B cell (primary cell): ENCODE measurements around the gene TBC1D17. TPM values are rescaled to one million over a fixed set of nuclear protein-coding genes. Genes with fewer than 3 reads are reported as not detected.
A peak's percentile ranks its signal among the peaks of the same experiment; 100 is the strongest.

ENCODE experiments used
- ATAC-seq: fragments of 200-7000 bp; cut with Tn5 transposase; one replicate; pipeline ENCODE4 v1.10.0; 2021; ENCODE audit warnings: low read depth, mild to moderate bottlenecking, moderate number of reproducible peaks, moderate library complexity
- CTCF ChIA-PET: fragments of 350-600 bp; sonication (Branson Sonifier 250); formaldehyde crosslinking; loops from one replicate; lab custom pipeline; 2021; ENCODE audit warnings: antibody characterized with exemption, inconsistent platforms; lab: Charles Lee
- POLR2A ChIA-PET: fragments of 350-600 bp; sonication (Branson Sonifier 250); formaldehyde crosslinking; loops from one replicate; lab custom pipeline; 2021; ENCODE audit warnings: antibody characterized with exemption; lab: Charles Lee
- DNase-seq: peaks from one replicate; pipeline ENCODE4 v3.0.0; 2013
- H2AFZ ChIP-seq: 2 replicates; pipeline ENCODE4 v1.6.1; 2012; ENCODE audit warnings: mild to moderate bottlenecking, low read depth, low read length; ENCODE audit not compliant: insufficient read depth, poor library complexity, severe bottlenecking
- H3K27ac ChIP-seq, 2 donors: 1 replicate in 1 of 2; 2 replicates in 1 of 2; pipeline ENCODE4 v1.5.1; 2012 to 2013; ENCODE audit warnings: low read length in 2 of 2, mild to moderate bottlenecking in 2 of 2, moderate library complexity in 1 of 2
- H3K27me3 ChIP-seq, 4 experiments: fragments of 200-600 bp in 1 of 4; sonication (generic) in 1 of 4; replicated peaks in 1 of 4; 1 replicate in 2 of 4; 2 replicates in 2 of 4; pipeline versions ENCODE4 v1.6.1 to v1.7.0; 2013 to 2016; ENCODE audit warnings: low read length in 3 of 4, mild to moderate bottlenecking in 2 of 4, mixed read lengths in 1 of 4, moderate library complexity in 1 of 4; ENCODE audit not compliant: insufficient read depth in 4 of 4, control insufficient read depth in 3 of 4; ENCODE audit errors: control extremely low read depth in 1 of 4
- H3K36me3 ChIP-seq, 2 experiments: replicated peaks in 1 of 2; 1 replicate in 1 of 2; 2 replicates in 1 of 2; pipeline versions ENCODE4 v1.6.1 to v1.7.1; 2013; ENCODE audit warnings: low read length in 1 of 2; ENCODE audit not compliant: insufficient read depth in 2 of 2, control insufficient read depth in 1 of 2; ENCODE audit errors: control extremely low read depth in 1 of 2, extremely low read depth in 1 of 2
- H3K4me1 ChIP-seq, 2 donors: fragments of 200-600 bp in 1 of 2; sonication (generic) in 1 of 2; 1 replicate in 1 of 2; 2 replicates in 1 of 2; pipeline versions ENCODE4 v1.5.1 to v1.6.1; 2013 to 2017; ENCODE audit warnings: low read length in 2 of 2; ENCODE audit not compliant: control insufficient read depth in 2 of 2, insufficient read depth in 2 of 2
- H3K4me2 ChIP-seq: replicated peaks from 2 replicates; pipeline ENCODE3; 2012; ENCODE audit warnings: mild to moderate bottlenecking, low read depth, low read length; ENCODE audit not compliant: poor library complexity, severe bottlenecking
- H3K4me3 ChIP-seq, 5 experiments: fragments of 200-600 bp in 1 of 5; sonication (generic) in 1 of 5; 1 replicate in 3 of 5; 2 replicates in 2 of 5; pipeline versions ENCODE4 v1.5.1 to v1.7.0; 2011 to 2016; ENCODE audit warnings: low read length in 4 of 5, mild to moderate bottlenecking in 4 of 5, low read depth in 2 of 5, control low read depth in 1 of 5, moderate library complexity in 1 of 5; ENCODE audit not compliant: insufficient read depth in 1 of 5; ENCODE audit errors: control extremely low read depth in 1 of 5, extremely low read depth in 1 of 5
- H3K79me2 ChIP-seq: fragments of 200-600 bp; sonication (generic); one replicate; pipeline ENCODE4 v1.6.0; 2016; ENCODE audit warnings: low read length; ENCODE audit not compliant: control insufficient read depth, insufficient read depth
- H3K9ac ChIP-seq: fragments of 200-600 bp; sonication (generic); 2 replicates; pipeline ENCODE4 v1.6.1; 2017; ENCODE audit warnings: mild to moderate bottlenecking, low read length, moderate library complexity
- H3K9me3 ChIP-seq, 3 donors: one replicate each; pipeline versions ENCODE4 v1.6.1 to v1.7.1; 2013; ENCODE audit warnings: low read length in 2 of 3; ENCODE audit not compliant: control insufficient read depth in 2 of 3, insufficient read depth in 1 of 3; ENCODE audit errors: control extremely low read depth in 1 of 3
- H4K20me1 ChIP-seq: 2 replicates; pipeline ENCODE4 v1.6.0; 2012; ENCODE audit warnings: mild to moderate bottlenecking, low read length; ENCODE audit not compliant: insufficient read depth, control insufficient read depth, poor library complexity, severe bottlenecking
- H3K27ac Mint-ChIP-seq: one replicate; pipeline ENCODE4 v1.8.0; 2021; ENCODE audit warnings: mixed read lengths
- H3K27me3 Mint-ChIP-seq: one replicate; pipeline ENCODE4 v1.8.0; 2021; ENCODE audit warnings: mixed read lengths
- H3K4me1 Mint-ChIP-seq: one replicate; pipeline ENCODE4 v1.8.0; 2021; ENCODE audit warnings: mixed read lengths
- H3K4me3 Mint-ChIP-seq: one replicate; pipeline ENCODE4 v1.8.0; 2021; ENCODE audit warnings: mixed read lengths
- H3K9me3 Mint-ChIP-seq: one replicate; pipeline ENCODE4 v1.8.0; 2022; ENCODE audit warnings: mixed read lengths; ENCODE audit not compliant: insufficient read depth
- EZH2 ChIP-seq: IDR thresholded peaks from 2 replicates; pipeline ENCODE4 v1.6.1; 2012; ENCODE audit warnings: borderline replicate concordance, low read depth, mild to moderate bottlenecking, moderate library complexity, low read length; ENCODE audit not compliant: insufficient read depth, poor library complexity, severe bottlenecking
- WGBS: methylation state at CpG from one replicate; pipeline ENCODE4 v1.1.5; 2013; ENCODE audit warnings: missing lambda C conversion rate; ENCODE audit not compliant: insufficient coverage; 5-methylcytosine and 5-hydroxymethylcytosine counted together
- intact Hi-C: fragments of 100-400 bp; cut with micrococcal nuclease; formaldehyde crosslinking; loops from one replicate; pipeline ENCODE4 v1.10.0; 2022
- polyA plus RNA-seq: library from polyadenylated mRNA; depleted of rRNA; stranded (reverse); fragments of >200 nt; gene quantifications from 2 replicates; pipeline ENCODE4 v1.2.3, GENCODE V29; 2012
- total RNA-seq, 2 donors: library from RNA; stranded (reverse); fragments of 120-200 nt in 1 of 2; gene quantifications; 1 replicate in 1 of 2; 2 replicates in 1 of 2; pipeline versions ENCODE4 v1.2.3 to v1.2.4, GENCODE V29; 2013 to 2022
- TF ChIP-seq, protein P1 (sequence below): fragments of 200-600 bp; IDR thresholded peaks from one replicate; pipeline ENCODE4 v1.8.0; 2022; ENCODE audit warnings: antibody characterized with exemption, mild to moderate bottlenecking

Gene TBC1D17
- total and polyA plus RNA-seq, 2 donors (not counting 1 experiment from before 2014, with no cell fraction given): 85.7 to 98.7 TPM

DNA sequence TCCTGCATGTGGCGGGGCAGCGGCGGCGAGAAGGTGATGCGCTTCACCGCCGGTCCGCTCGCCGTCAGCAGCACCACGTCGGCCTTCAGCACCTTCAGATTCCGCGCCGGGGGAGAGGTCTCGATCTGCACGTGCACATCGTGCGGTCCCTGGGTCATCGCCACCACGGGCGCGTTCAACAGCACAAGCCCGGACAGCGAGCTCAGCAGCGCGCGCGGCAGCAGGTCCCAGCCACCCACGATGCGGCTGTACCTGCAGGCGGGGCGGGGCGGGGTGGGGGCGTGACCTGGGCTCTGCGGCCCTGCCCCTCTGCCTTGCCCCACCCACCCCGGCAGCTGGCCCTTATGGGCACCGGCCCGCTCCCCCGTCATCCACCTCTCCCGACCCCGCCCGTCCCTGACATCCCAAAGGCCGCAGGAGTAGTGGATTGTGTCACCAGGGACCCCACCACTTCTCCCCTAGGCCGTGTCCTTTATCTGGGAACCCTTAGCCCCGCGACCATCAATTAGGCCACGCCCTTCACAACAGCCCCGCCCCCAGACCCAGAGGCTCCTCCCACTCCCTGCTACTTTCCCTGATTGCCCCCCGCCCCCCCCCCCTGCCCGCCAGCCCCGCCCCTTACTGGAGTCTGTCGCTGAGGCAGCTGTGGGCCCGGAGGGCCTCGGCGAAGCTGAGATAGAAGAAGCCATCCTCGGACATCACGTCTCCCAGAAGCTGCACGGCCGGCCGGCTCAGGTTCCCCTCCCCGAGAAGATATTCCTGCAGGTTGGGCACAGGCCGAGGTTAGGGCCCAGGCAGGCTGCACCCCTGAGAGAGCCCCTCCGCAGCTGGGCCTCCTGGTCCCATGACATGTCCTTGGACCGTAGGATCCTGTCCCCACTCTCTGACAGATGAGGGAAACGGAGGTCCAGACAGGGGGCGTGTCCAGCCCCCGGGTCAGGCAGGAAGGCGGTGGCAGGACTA lies 13.1 kb downstream of the TBC1D17 start:
- ChIA-PET POLR2A (interaction anchor here (0.6 to 2.1 kb wide), 9 partner anchors 14 to 473 kb away, joined by 3 to 8 read pairs (median 3); partner anchors contain the start of genes ATF5 and NUP62), CTCF (interaction anchor here (0.8 to 1.6 kb wide), 5 partner anchors 10 to 95 kb away, joined by 3 to 12 read pairs (median 5); no protein-coding TSS in a partner anchor)
- Histone ChIP-seq H3K27ac (no peak overlapping the region), H3K4me1 (peaks cover 11 to 25% of the 10 kb centered on the region in 2 donors), H3K9me3 (peaks cover 0 to 7% (median 0%) of the 10 kb centered on the region in 3 donors), H3K4me2 (peak overlapping the region; percentile 98), H3K9ac (peak overlapping the region; percentile 65), H3K36me3 (no peaks in the 10 kb centered on the region), H4K20me1 (peaks cover 15% of the 10 kb centered on the region), H3K4me3 (peak overlapping the region in 4 of 5 experiments; percentile 41 to 62 (median 50)), H2AFZ (peak overlapping the region; percentile 66), H3K27me3 (no peaks in the 10 kb centered on the region), H3K79me2 (no peaks in the 10 kb centered on the region)
- WGBS: 29% methylated on average over 51 of the region's 69 CpGs
- H3K4me1 Mint-ChIP-seq: peaks cover 34% of the 10 kb centered on the region
- peak overlapping the region; percentile 67 for H3K27ac Mint-ChIP-seq
- DNase-seq (peak; percentile 85), ATAC-seq (peak; percentile 82)
- peak overlapping the region; percentile 86 for H3K4me3 Mint-ChIP-seq
- no peaks in the 10 kb centered on the region for H3K9me3 Mint-ChIP-seq
- H3K27me3 Mint-ChIP-seq: no peaks in the 10 kb centered on the region
- TF ChIP-seq EZH2: no peak
- TF ChIP-seq, protein P1, sequence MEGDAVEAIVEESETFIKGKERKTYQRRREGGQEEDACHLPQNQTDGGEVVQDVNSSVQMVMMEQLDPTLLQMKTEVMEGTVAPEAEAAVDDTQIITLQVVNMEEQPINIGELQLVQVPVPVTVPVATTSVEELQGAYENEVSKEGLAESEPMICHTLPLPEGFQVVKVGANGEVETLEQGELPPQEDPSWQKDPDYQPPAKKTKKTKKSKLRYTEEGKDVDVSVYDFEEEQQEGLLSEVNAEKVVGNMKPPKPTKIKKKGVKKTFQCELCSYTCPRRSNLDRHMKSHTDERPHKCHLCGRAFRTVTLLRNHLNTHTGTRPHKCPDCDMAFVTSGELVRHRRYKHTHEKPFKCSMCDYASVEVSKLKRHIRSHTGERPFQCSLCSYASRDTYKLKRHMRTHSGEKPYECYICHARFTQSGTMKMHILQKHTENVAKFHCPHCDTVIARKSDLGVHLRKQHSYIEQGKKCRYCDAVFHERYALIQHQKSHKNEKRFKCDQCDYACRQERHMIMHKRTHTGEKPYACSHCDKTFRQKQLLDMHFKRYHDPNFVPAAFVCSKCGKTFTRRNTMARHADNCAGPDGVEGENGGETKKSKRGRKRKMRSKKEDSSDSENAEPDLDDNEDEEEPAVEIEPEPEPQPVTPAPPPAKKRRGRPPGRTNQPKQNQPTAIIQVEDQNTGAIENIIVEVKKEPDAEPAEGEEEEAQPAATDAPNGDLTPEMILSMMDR: peak; percentile 69
- intact Hi-C loops: loop anchor here (1.0 kb wide), 2 partner anchors 12 to 40 kb away; no protein-coding TSS in a partner anchor
